ENCODE measurements around the gene PDE6B. TPM values are rescaled to one million over a fixed set of nuclear protein-coding genes. Genes with fewer than 3 reads are reported as not detected.

Gene PDE6B
- total RNA-seq, 1 donor from 2014 or later, result 4.1 TPM

DNA sequence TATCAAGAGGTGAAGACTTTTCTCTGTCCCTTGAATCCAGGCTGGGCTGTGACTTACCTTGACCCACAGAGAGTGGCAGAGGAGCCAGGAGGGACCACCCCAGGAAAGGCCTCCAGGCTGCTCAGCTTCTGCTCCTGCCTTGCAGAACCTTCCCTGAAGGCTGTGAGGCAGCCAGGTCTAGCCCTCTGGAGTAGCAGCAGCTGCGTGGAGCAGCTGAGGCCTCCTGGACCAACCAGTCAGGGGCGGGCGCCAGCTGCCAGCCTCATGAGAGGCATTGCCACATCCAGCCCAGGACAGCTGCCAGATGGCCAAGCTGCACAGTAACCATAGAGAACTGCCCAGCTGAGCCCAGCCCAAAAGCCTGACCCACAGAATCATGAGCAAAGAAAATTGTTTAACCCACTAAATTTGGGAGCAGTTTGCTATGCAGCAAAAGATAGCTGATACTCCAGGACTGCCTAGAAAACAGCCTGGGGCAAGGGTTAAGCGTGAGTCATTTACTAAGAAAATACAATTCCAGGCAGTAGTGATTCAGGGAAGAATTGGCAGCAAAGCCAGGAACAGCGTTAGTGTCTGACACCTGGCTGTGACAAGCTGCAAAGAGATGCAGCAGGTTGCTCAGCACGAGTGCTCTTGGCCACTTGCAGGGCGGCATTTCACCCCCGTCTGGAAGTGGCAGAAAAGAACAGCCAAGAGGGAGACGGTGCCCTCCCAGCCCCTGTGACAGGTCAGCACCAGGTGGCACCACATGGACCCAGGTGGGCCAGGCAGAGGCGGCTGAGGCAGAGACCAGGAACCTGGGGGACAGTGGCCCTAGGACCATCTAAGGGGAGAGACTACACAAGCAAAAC lies 14.7 kb upstream of the PDE6B start:
- no peak overlapping the region for H3K27ac Mint-ChIP-seq (ENCODE audit: unreplicated experiment)
- peaks cover 3% of the 10 kb centered on the region for H3K36me3 Mint-ChIP-seq (ENCODE audit: low read depth)
- peaks cover 4% of the 10 kb centered on the region for H3K9me3 Mint-ChIP-seq
- H3K4me1 Mint-ChIP-seq, result no peaks in the 10 kb centered on the region
- H3K4me3 Mint-ChIP-seq, result no peak overlapping the region
- DNase-seq (ENCODE audit: low read depth, low spot score), result no peak
- peaks cover 44% of the 10 kb centered on the region for H3K27me3 Mint-ChIP-seq (ENCODE audit: low read depth)
- TF ChIP-seq CTCF (conservative IDR thresholded peaks at IDR 0.05), result no peak

- H3K4me1 Mint-ChIP-seq, result no peaks in the 10 kb centered on the region
- peaks cover 3% of the 10 kb centered on the region for H3K36me3 Mint-ChIP-seq (ENCODE audit: low read depth)
- no peak for TF ChIP-seq CTCF (conservative IDR thresholded peaks at IDR 0.05)
- no peak for DNase-seq (ENCODE audit: low read depth, low spot score)
- H3K27me3 Mint-ChIP-seq (ENCODE audit: low read depth), result peaks cover 51% of the 10 kb centered on the region
- no peak overlapping the region for H3K27ac Mint-ChIP-seq (ENCODE audit: unreplicated experiment)
- H3K4me3 Mint-ChIP-seq, result no peak overlapping the region
- H3K9me3 Mint-ChIP-seq, result peaks cover 4% of the 10 kb centered on the region
These were observed 13.2 kb upstream of the PDE6B start for GRCh38 chr4:612052-612748.

- Mint-ChIP-seq H3K9me3 (peaks cover 4% of the 10 kb centered on the region), H3K36me3 (ENCODE audit: low read depth) (peaks cover 3% of the 10 kb centered on the region), H3K4me1 (no peaks in the 10 kb centered on the region), H3K27me3 (ENCODE audit: low read depth) (peaks cover 54% of the 10 kb centered on the region), H3K4me3 (no peak overlapping the region), H3K27ac (ENCODE audit: unreplicated experiment) (no peak overlapping the region)
- DNase-seq (ENCODE audit: low read depth, low spot score), result no peak
- TF ChIP-seq CTCF (conservative IDR thresholded peaks at IDR 0.05), result no peak
These were observed 12.6 kb upstream of the PDE6B start for GRCh38 chr4:612749-613125.

DNA sequence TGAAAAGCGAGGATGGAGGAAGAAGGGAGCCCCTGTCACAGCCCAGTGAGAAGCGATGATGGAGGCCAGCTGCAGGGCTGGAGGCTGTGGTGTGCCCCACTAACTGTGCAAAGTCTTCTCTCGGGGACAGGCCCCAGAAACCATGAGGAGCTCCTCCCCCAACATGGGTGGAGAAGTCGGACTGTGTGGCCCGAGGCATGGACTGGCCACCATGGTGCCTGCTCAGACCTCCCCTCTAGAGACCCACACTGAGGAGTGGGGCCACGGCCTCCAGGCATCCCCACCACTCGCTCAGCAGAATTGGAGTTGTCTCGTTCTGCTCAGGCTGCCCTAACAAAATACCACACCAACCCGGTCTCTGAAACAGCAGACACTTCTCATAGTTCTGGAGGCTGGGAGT lies 12.2 kb upstream of the PDE6B start:
- Mint-ChIP-seq H3K36me3 (ENCODE audit: low read depth) (peaks cover 3% of the 10 kb centered on the region), H3K4me1 (no peaks in the 10 kb centered on the region), H3K27me3 (ENCODE audit: low read depth) (peaks cover 57% of the 10 kb centered on the region), H3K27ac (ENCODE audit: unreplicated experiment) (no peak overlapping the region), H3K4me3 (no peak overlapping the region), H3K9me3 (peaks cover 4% of the 10 kb centered on the region)
- no peak for DNase-seq (ENCODE audit: low read depth, low spot score)
- TF ChIP-seq CTCF (conservative IDR thresholded peaks at IDR 0.05), result no peak

DNA sequence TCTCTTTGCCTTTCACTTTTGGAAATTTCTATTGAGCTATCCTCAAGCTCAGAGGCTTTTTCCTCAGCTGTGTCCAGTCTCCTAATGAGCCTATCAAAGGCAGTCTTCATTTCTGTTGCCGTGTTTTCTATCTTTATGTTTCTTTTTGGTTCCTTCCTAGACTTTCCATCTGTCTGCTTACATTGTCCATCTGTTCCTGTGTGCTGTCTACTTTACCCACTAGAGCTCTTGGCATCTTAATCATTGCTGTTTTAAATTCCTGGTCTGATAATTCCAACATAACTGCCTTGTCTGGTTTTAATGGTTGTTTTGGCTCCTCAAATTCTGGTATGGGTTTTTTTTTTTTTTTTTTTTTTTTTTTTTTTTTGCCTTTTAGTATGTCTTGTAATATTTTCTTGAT lies 9.3 kb upstream of the PDE6B start:
- Mint-ChIP-seq H3K9me3 (no peaks in the 10 kb centered on the region), H3K36me3 (ENCODE audit: low read depth) (no peaks in the 10 kb centered on the region), H3K4me1 (no peaks in the 10 kb centered on the region), H3K4me3 (no peak overlapping the region), H3K27me3 (ENCODE audit: low read depth) (peaks cover 46% of the 10 kb centered on the region), H3K27ac (ENCODE audit: unreplicated experiment) (no peak overlapping the region)
- TF ChIP-seq CTCF (conservative IDR thresholded peaks at IDR 0.05), result no peak
- DNase-seq (ENCODE audit: low read depth, low spot score), result no peak
